Uterus (tissue), 2 donors: ENCODE results near the gene GOSR2.

Source experiments
- CTCF ChIP-seq, 4 experiments: fragments of 200-600 bp in 2 of 4; fragments of 450-650 bp in 2 of 4; sonication (generic) in 2 of 4; IDR thresholded peaks; one replicate each; pipeline ENCODE4 v1.5.1; 2016 to 2019; ENCODE audit warnings: antibody characterized with exemption in 4 of 4, mild to moderate bottlenecking in 2 of 4, moderate library complexity in 1 of 4
- POLR2A ChIP-seq, 2 donors: fragments of 450-650 bp; IDR thresholded peaks; one replicate each; pipeline ENCODE4 v1.6.1; 2016; ENCODE audit warnings: antibody characterized with exemption in 2 of 2, mild to moderate bottlenecking in 1 of 2, moderate library complexity in 1 of 2

- no peak for TF ChIP-seq CTCF (IDR thresholded peaks at IDR 0.05)
- TF ChIP-seq POLR2A (IDR thresholded peaks at IDR 0.05) = no peak
Observed at GRCh38 chr17:46890638-46891037, 32.3 kb upstream of the GOSR2 start.
